DOHH2 (cell line): Measurements from ENCODE around the gene BAG5.

Experiments used
- H3F3A ChIP-seq: fragments of 200-600 bp; sonication (generic), shearing (Covaris generic); 2 replicates; pipeline ENCODE4 v1.6.0; 2016; ENCODE audit warnings: antibody characterized with exemption, mild to moderate bottlenecking; ENCODE audit not compliant: control insufficient read depth, insufficient read depth
- H3K27ac ChIP-seq: fragments of 200-600 bp; sonication (generic); 2 replicates; pipeline ENCODE4 v1.5.1; 2014; ENCODE audit warnings: low read depth, mild to moderate bottlenecking, low read length, moderate library complexity
- H3K27me3 ChIP-seq: fragments of 200-600 bp; sonication (generic); 2 replicates; pipeline ENCODE4 v1.6.1; 2014; ENCODE audit warnings: mild to moderate bottlenecking, low read length, mixed read lengths; ENCODE audit not compliant: control insufficient read depth
- H3K36me3 ChIP-seq: fragments of 200-600 bp; sonication (generic); 2 replicates; pipeline ENCODE4 v1.6.1; 2014; ENCODE audit warnings: mild to moderate bottlenecking, low read length, moderate library complexity, mixed read lengths; ENCODE audit not compliant: control insufficient read depth
- H3K4me1 ChIP-seq: fragments of 200-600 bp; sonication (generic); 2 replicates; pipeline ENCODE4 v1.6.1; 2014; ENCODE audit warnings: mild to moderate bottlenecking, low read length, mixed read lengths; ENCODE audit not compliant: control insufficient read depth
- H3K4me2 ChIP-seq: fragments of 200-600 bp; sonication (generic); 2 replicates; pipeline ENCODE4 v1.6.0; 2014; ENCODE audit warnings: mild to moderate bottlenecking, low read length, moderate library complexity
- H3K4me3 ChIP-seq: fragments of 200-600 bp; sonication (generic); 2 replicates; pipeline ENCODE4 v1.5.1; 2014; ENCODE audit warnings: mild to moderate bottlenecking, low read length, mixed read lengths
- H3K79me2 ChIP-seq: fragments of 200-600 bp; sonication (generic); 2 replicates; pipeline ENCODE4 v1.6.1; 2014; ENCODE audit warnings: mild to moderate bottlenecking, low read length, mixed read lengths; ENCODE audit not compliant: control insufficient read depth
- H3K9me2 ChIP-seq: fragments of 200-600 bp; sonication (generic); replicated peaks from 2 replicates; pipeline ENCODE4 v1.6.1; 2014; ENCODE audit warnings: mild to moderate bottlenecking, low read length, mixed read lengths; ENCODE audit not compliant: control insufficient read depth
- H3K9me3 ChIP-seq: fragments of 200-600 bp; sonication (generic); 2 replicates; pipeline ENCODE4 v1.6.1; 2014; ENCODE audit warnings: antibody characterized with exemption, low read length, mixed read lengths; ENCODE audit not compliant: control insufficient read depth, insufficient read depth
- H4K20me1 ChIP-seq: fragments of 200-600 bp; sonication (generic); 2 replicates; pipeline ENCODE4 v1.6.0; 2014; ENCODE audit warnings: low read depth, mild to moderate bottlenecking, antibody characterized with exemption, low read length, moderate library complexity; ENCODE audit not compliant: control insufficient read depth, insufficient read depth
- CTCF ChIP-seq: fragments of 200-600 bp; sonication (generic); IDR thresholded peaks from one replicate; pipeline ENCODE4 v1.5.1; 2014; ENCODE audit warnings: antibody characterized with exemption, mild to moderate bottlenecking, low read depth, low read length; ENCODE audit not compliant: poor library complexity, severe bottlenecking
- EZH2phosphoT487 ChIP-seq: fragments of 200-600 bp; sonication (generic); IDR thresholded peaks from 2 replicates; pipeline ENCODE4 v1.6.1; 2017; ENCODE audit warnings: borderline replicate concordance, mild to moderate bottlenecking, antibody characterized with exemption, low read length, moderate library complexity, mixed read lengths

The BAG5 gene

GRCh38 chr14:103518422-103519042 lies 43.9 kb downstream of the BAG5 start:
- Histone ChIP-seq H3K27ac (no peak overlapping the region), H3K9me2 (no peaks in the 10 kb centered on the region), H3F3A (peaks cover 11% of the 10 kb centered on the region), H3K4me3 (no peak overlapping the region), H3K27me3 (peaks cover 25% of the 10 kb centered on the region), H3K36me3 (no peaks in the 10 kb centered on the region), H3K4me2 (no peak overlapping the region), H4K20me1 (0 out of 2 replicates have a peak, but pooled peaks cover 6% of the 10 kb centered on the region), H3K79me2 (no peaks in the 10 kb centered on the region), H3K4me1 (peaks cover 23% of the 10 kb centered on the region), H3K9me3 (no peaks in the 10 kb centered on the region)
- peak; percentile 98 for TF ChIP-seq CTCF
- TF ChIP-seq EZH2phosphoT487: no peak

- peaks cover 25% of the 10 kb centered on the region for H3K27me3 ChIP-seq
- no peaks in the 10 kb centered on the region for H3K9me3 ChIP-seq
- H3K27ac ChIP-seq: no peak overlapping the region
- H3K36me3 ChIP-seq: no peaks in the 10 kb centered on the region
- no peak overlapping the region for H3K4me3 ChIP-seq
- H3K9me2 ChIP-seq: no peaks in the 10 kb centered on the region
- no peak for TF ChIP-seq EZH2phosphoT487
- TF ChIP-seq CTCF: no peak
- no peaks in the 10 kb centered on the region for H3K79me2 ChIP-seq
- H3K4me1 ChIP-seq: peaks cover 23% of the 10 kb centered on the region
- no peak overlapping the region for H3K4me2 ChIP-seq
- 0 out of 2 replicates have a peak, but pooled peaks cover 6% of the 10 kb centered on the region for H4K20me1 ChIP-seq
- peaks cover 11% of the 10 kb centered on the region for H3F3A ChIP-seq
These were observed 44.6 kb downstream of the BAG5 start for GRCh38 chr14:103517721-103518421.

GRCh38 chr14:103517174-103517566 lies 45.3 kb downstream of the BAG5 start:
- Histone ChIP-seq H3K27me3 (peaks cover 24% of the 10 kb centered on the region), H3K4me3 (no peak overlapping the region), H3K4me1 (peaks cover 23% of the 10 kb centered on the region), H3K27ac (no peak overlapping the region), H3K79me2 (no peaks in the 10 kb centered on the region), H3K4me2 (no peak overlapping the region), H3K36me3 (no peaks in the 10 kb centered on the region), H3K9me3 (no peaks in the 10 kb centered on the region), H3F3A (peaks cover 11% of the 10 kb centered on the region), H3K9me2 (no peaks in the 10 kb centered on the region), H4K20me1 (0 out of 2 replicates have a peak, but pooled peaks cover 6% of the 10 kb centered on the region)
- TF ChIP-seq EZH2phosphoT487 (no peak), CTCF (no peak)
